Astrocyte (in vitro differentiated cells and primary cell): ENCODE measurements around the gene SEL1L2. TPM values are rescaled to one million over a fixed set of nuclear protein-coding genes. Genes with fewer than 3 reads are reported as not detected.

Experiments used
- DNase-seq: peaks from one replicate; pipeline ENCODE4 v3.0.0-alpha.2; 2010; ENCODE audit warnings: low read depth
- FAIRE-seq: peaks from 2 replicates; lab custom pipeline; 2011; peaks lifted over from hg19 to GRCh38; lab: Jason Lieb, UNC
- H2AFZ ChIP-seq: 2 replicates; pipeline ENCODE4 v1.6.0; 2012; ENCODE audit warnings: low read depth, low read length, inconsistent platforms
- H3K27ac ChIP-seq: 2 replicates; pipeline ENCODE4 v1.5.1; 2011; ENCODE audit warnings: low read depth, low read length, inconsistent platforms
- H3K27me3 ChIP-seq: 2 replicates; pipeline ENCODE4 v1.6.0; 2011; ENCODE audit warnings: low read length, inconsistent platforms; ENCODE audit not compliant: insufficient read depth
- H3K36me3 ChIP-seq: 2 replicates; pipeline ENCODE4 v1.5.1; 2011; ENCODE audit warnings: low read length, inconsistent platforms; ENCODE audit not compliant: insufficient read depth
- H3K4me1 ChIP-seq: 2 replicates; pipeline ENCODE4 v1.5.1; 2011; ENCODE audit warnings: low read length, inconsistent platforms; ENCODE audit not compliant: insufficient read depth
- H3K4me2 ChIP-seq: 2 replicates; pipeline ENCODE4 v1.6.0; 2012; ENCODE audit warnings: low read length, inconsistent platforms
- H3K4me3 ChIP-seq: 2 replicates; pipeline ENCODE4 v1.5.1; 2011; ENCODE audit warnings: low read depth, mild to moderate bottlenecking, low read length, inconsistent platforms; ENCODE audit not compliant: insufficient read depth
- H3K79me2 ChIP-seq: 2 replicates; pipeline ENCODE4 v1.6.0; 2012; ENCODE audit warnings: mild to moderate bottlenecking, low read length, inconsistent platforms; ENCODE audit not compliant: insufficient read depth
- H3K9ac ChIP-seq: 2 replicates; pipeline ENCODE4 v1.6.0; 2012; ENCODE audit warnings: mild to moderate bottlenecking, low read length, inconsistent platforms
- H3K9me3 ChIP-seq: 2 replicates; pipeline ENCODE4 v1.5.1; 2012; ENCODE audit warnings: low read depth, mild to moderate bottlenecking, low read length, inconsistent platforms; ENCODE audit not compliant: insufficient read depth
- H4K20me1 ChIP-seq: 2 replicates; pipeline ENCODE4 v1.6.0; 2012; ENCODE audit warnings: low read length, inconsistent platforms; ENCODE audit not compliant: insufficient read depth
- H3K27ac Mint-ChIP-seq: one replicate; pipeline ENCODE4 v1.8.0; 2021; ENCODE audit warnings: mild to moderate bottlenecking, mixed read lengths; ENCODE audit not compliant: unreplicated experiment
- H3K27me3 Mint-ChIP-seq: one replicate; pipeline ENCODE4 v1.8.0; 2021; ENCODE audit warnings: low read depth, mixed read lengths; ENCODE audit not compliant: unreplicated experiment
- H3K36me3 Mint-ChIP-seq: one replicate; pipeline ENCODE4 v1.8.0; 2021; ENCODE audit warnings: low read depth, mixed read lengths; ENCODE audit not compliant: unreplicated experiment
- H3K4me1 Mint-ChIP-seq: one replicate; pipeline ENCODE4 v1.8.0; 2021; ENCODE audit warnings: low read depth, mixed read lengths; ENCODE audit not compliant: unreplicated experiment
- H3K4me3 Mint-ChIP-seq: one replicate; pipeline ENCODE4 v1.8.0; 2021; ENCODE audit warnings: mild to moderate bottlenecking, moderate library complexity, mixed read lengths; ENCODE audit not compliant: unreplicated experiment
- H3K9me3 Mint-ChIP-seq: one replicate; pipeline ENCODE4 v1.8.0; 2021; ENCODE audit warnings: mild to moderate bottlenecking, mixed read lengths; ENCODE audit not compliant: unreplicated experiment
- CTCF ChIP-seq: IDR thresholded peaks from 2 replicates; pipeline ENCODE4 v1.5.1; 2011; ENCODE audit warnings: low read depth, mild to moderate bottlenecking, inconsistent platforms, low read length, moderate library complexity; ENCODE audit not compliant: insufficient read depth
- EZH2 ChIP-seq: IDR thresholded peaks from 2 replicates; pipeline ENCODE4 v1.6.1; 2012; ENCODE audit warnings: mild to moderate bottlenecking, low read length, inconsistent platforms; ENCODE audit not compliant: insufficient read depth
- total RNA-seq: library from RNA; stranded (reverse); gene quantifications from 2 replicates; pipeline ENCODE4 v1.2.1, GENCODE V29; 2021

SEL1L2 gene
- total RNA-seq, 1 donor from 2014 or later, result not detected

- TF ChIP-seq CTCF (no peak), EZH2 (no peak)
- no peak overlapping the region for H3K4me3 Mint-ChIP-seq
Measured at GRCh38 chr20:13856354-13856753, 134.1 kb downstream of the SEL1L2 start.

GRCh38 chr20:13855613-13856012, 134.8 kb downstream of the SEL1L2 start:
- Histone ChIP-seq H3K27me3 (no peaks in the 10 kb centered on the region), H3K9ac (no peak overlapping the region), H4K20me1 (no peaks in the 10 kb centered on the region), H3K4me2 (no peak overlapping the region), H2AFZ (no peak overlapping the region), H3K36me3 (no peaks in the 10 kb centered on the region), H3K9me3 (no peaks in the 10 kb centered on the region), H3K79me2 (no peaks in the 10 kb centered on the region), H3K4me3 (no peak overlapping the region), H3K4me1 (no peaks in the 10 kb centered on the region), H3K27ac (no peak overlapping the region)
- Mint-ChIP-seq H3K27me3 (no peaks in the 10 kb centered on the region), H3K9me3 (no peaks in the 10 kb centered on the region), H3K4me3 (no peak overlapping the region), H3K27ac (no peak overlapping the region), H3K36me3 (no peaks in the 10 kb centered on the region), H3K4me1 (peaks cover 5% of the 10 kb centered on the region)
- no peak for TF ChIP-seq EZH2
- DNase-seq (no peak), FAIRE-seq (no peak)

More at GRCh38 chr20:13856354-13856753, 134.1 kb downstream of the SEL1L2 start:
- no peak overlapping the region for H3K27ac ChIP-seq
- no peak overlapping the region for H2AFZ ChIP-seq
- no peaks in the 10 kb centered on the region for H4K20me1 ChIP-seq
- H3K4me3 ChIP-seq, result no peak overlapping the region
- no peaks in the 10 kb centered on the region for H3K36me3 ChIP-seq
- H3K9me3 ChIP-seq, result no peaks in the 10 kb centered on the region
- no peak for FAIRE-seq
- H3K4me1 ChIP-seq, result no peaks in the 10 kb centered on the region
- H3K79me2 ChIP-seq, result no peaks in the 10 kb centered on the region
- Mint-ChIP-seq H3K9me3 (no peaks in the 10 kb centered on the region), H3K27ac (no peak overlapping the region), H3K4me1 (peaks cover 5% of the 10 kb centered on the region), H3K36me3 (no peaks in the 10 kb centered on the region), H3K27me3 (no peaks in the 10 kb centered on the region)
- H3K9ac ChIP-seq, result no peak overlapping the region
- H3K4me2 ChIP-seq, result no peak overlapping the region
- H3K27me3 ChIP-seq, result no peaks in the 10 kb centered on the region
- no peak for DNase-seq

- peaks cover 5% of the 10 kb centered on the region for H3K4me1 Mint-ChIP-seq
- no peaks in the 10 kb centered on the region for H3K36me3 ChIP-seq
- no peak overlapping the region for H3K4me3 ChIP-seq
- H3K9ac ChIP-seq, result no peak overlapping the region
- H3K9me3 ChIP-seq, result no peaks in the 10 kb centered on the region
- FAIRE-seq, result no peak
- peaks cover 3% of the 10 kb centered on the region for H3K27me3 Mint-ChIP-seq
- H3K4me3 Mint-ChIP-seq, result no peak overlapping the region
- H2AFZ ChIP-seq, result no peak overlapping the region
- H3K4me1 ChIP-seq, result no peaks in the 10 kb centered on the region
- H3K4me2 ChIP-seq, result no peak overlapping the region
- no peaks in the 10 kb centered on the region for H3K79me2 ChIP-seq
- no peak overlapping the region for H3K27ac Mint-ChIP-seq
- no peaks in the 10 kb centered on the region for H3K9me3 Mint-ChIP-seq
- H4K20me1 ChIP-seq, result no peaks in the 10 kb centered on the region
- H3K27me3 ChIP-seq, result no peaks in the 10 kb centered on the region
- TF ChIP-seq EZH2 (no peak), CTCF (no peak)
- no peak for DNase-seq
- H3K27ac ChIP-seq, result no peak overlapping the region
- no peaks in the 10 kb centered on the region for H3K36me3 Mint-ChIP-seq
Measured at GRCh38 chr20:13852306-13852705, 138.1 kb downstream of the SEL1L2 start.
